HepG2 (cell line): ENCODE data around the gene GALNT15. TPM values are rescaled to one million over a fixed set of nuclear protein-coding genes. Genes with fewer than 3 reads are reported as not detected.

Source experiments
- ATF7-NPFF ChIP-seq: sonication (generic); formaldehyde crosslinking; IDR thresholded peaks from 2 replicates; pipeline ENCODE4 v1.8.1; 2023; ENCODE audit warnings: mild to moderate bottlenecking, low read depth, missing genetic modification reagents, moderate library complexity
- CERS6 ChIP-seq: sonication (generic); formaldehyde crosslinking; IDR thresholded peaks from 2 replicates; pipeline ENCODE4 v1.5.0; 2020; ENCODE audit warnings: missing genetic modification reagents
- E2F2 ChIP-seq: sonication (generic); formaldehyde crosslinking; IDR thresholded peaks from 2 replicates; pipeline ENCODE4 v1.4.0; 2020; ENCODE audit warnings: missing genetic modification reagents, borderline replicate concordance
- MLXIP ChIP-seq: sonication (generic); formaldehyde crosslinking; IDR thresholded peaks from 2 replicates; pipeline ENCODE4 v1.9.0; 2021; ENCODE audit warnings: missing genetic modification reagents, borderline replicate concordance
- PITX1 ChIP-seq: sonication (generic); formaldehyde crosslinking; IDR thresholded peaks from 2 replicates; pipeline ENCODE4 v1.5.1; 2020; ENCODE audit warnings: mild to moderate bottlenecking, missing genetic modification reagents
- TGIF2 ChIP-seq: IDR thresholded peaks from 2 replicates; pipeline ENCODE4 v1.6.1; 2016; ENCODE audit warnings: control low read depth, missing compliant biosample characterization
- U2AF2 ChIP-seq: fragments of 200-400 bp; formaldehyde crosslinking; IDR thresholded peaks from 2 replicates; pipeline ENCODE4 v1.6.1; 2017; ENCODE audit warnings: low read depth, mild to moderate bottlenecking, low read length
- USF2 ChIP-seq, 2 experiments: sonication (generic) in 1 of 2; formaldehyde crosslinking in 1 of 2; IDR thresholded peaks; 2 replicates each; pipeline versions ENCODE4 v1.5.1 to v1.6.1; 2011 to 2020; ENCODE audit warnings: borderline replicate concordance in 1 of 2, low read depth in 1 of 2, low read length in 1 of 2, mild to moderate bottlenecking in 1 of 2, missing genetic modification reagents in 1 of 2, moderate library complexity in 1 of 2
- ZIK1 ChIP-seq: sonication (generic); formaldehyde crosslinking; IDR thresholded peaks from 2 replicates; pipeline ENCODE4 v1.5.0; 2020; ENCODE audit warnings: mild to moderate bottlenecking, low read depth, missing genetic modification reagents, borderline replicate concordance
- ZNF264 ChIP-seq: sonication (generic); formaldehyde crosslinking; IDR thresholded peaks from 2 replicates; pipeline ENCODE4 v1.4.0; 2020; ENCODE audit warnings: missing genetic modification reagents
- ZNF326 ChIP-seq: sonication (generic); formaldehyde crosslinking; IDR thresholded peaks from 2 replicates; pipeline ENCODE4 v1.4.0; 2020; ENCODE audit warnings: missing genetic modification reagents, borderline replicate concordance
- ZNF343 ChIP-seq: sonication (generic); formaldehyde crosslinking; IDR thresholded peaks from 2 replicates; pipeline ENCODE4 v1.4.0; 2020; ENCODE audit warnings: mild to moderate bottlenecking, missing genetic modification reagents
- polyA plus RNA-seq, 8 experiments: library from polyadenylated mRNA; depleted of rRNA in 3 of 8; stranded (reverse) in 7 of 8; unstranded in 1 of 8; fragments of >200 nt; fragmentation: Illumina TruSeq in 4 of 8; extraction: Trizol in 4 of 8; gene quantifications; 2 replicates each; pipeline versions ENCODE4 v1.2.1 to v1.2.3, GENCODE V29; 2011 to 2016; ENCODE audit warnings: low read depth in 4 of 8, missing spikeins in 1 of 8, mixed read lengths in 1 of 8; ENCODE audit not compliant: insufficient read depth in 1 of 8
- total RNA-seq, 5 experiments: library from RNA; depleted of rRNA; stranded (reverse); fragments of >200 nt; fragmentation: Illumina TruSeq; extraction: Trizol; gene quantifications; 2 replicates each; pipeline ENCODE4 v1.2.3, GENCODE V29; 2016; ENCODE audit warnings: low read depth in 1 of 5
- TF ChIP-seq, protein P1 (sequence below): sonication (generic); formaldehyde crosslinking; IDR thresholded peaks from 2 replicates; pipeline ENCODE4 v1.4.0; 2020; ENCODE audit warnings: low read depth, missing genetic modification reagents
- TF ChIP-seq, protein P2 (sequence below): sonication (generic); formaldehyde crosslinking; IDR thresholded peaks from 2 replicates; pipeline ENCODE4 v1.8.1; 2023; ENCODE audit warnings: mild to moderate bottlenecking, moderate library complexity, missing genetic modification reagents

Gene GALNT15
- total and polyA plus RNA-seq, 2 of the 13 experiments (the other 11 are each of a cell fraction or from before 2014, with no cell fraction given): 0.02 to 0.04 TPM

DNA sequence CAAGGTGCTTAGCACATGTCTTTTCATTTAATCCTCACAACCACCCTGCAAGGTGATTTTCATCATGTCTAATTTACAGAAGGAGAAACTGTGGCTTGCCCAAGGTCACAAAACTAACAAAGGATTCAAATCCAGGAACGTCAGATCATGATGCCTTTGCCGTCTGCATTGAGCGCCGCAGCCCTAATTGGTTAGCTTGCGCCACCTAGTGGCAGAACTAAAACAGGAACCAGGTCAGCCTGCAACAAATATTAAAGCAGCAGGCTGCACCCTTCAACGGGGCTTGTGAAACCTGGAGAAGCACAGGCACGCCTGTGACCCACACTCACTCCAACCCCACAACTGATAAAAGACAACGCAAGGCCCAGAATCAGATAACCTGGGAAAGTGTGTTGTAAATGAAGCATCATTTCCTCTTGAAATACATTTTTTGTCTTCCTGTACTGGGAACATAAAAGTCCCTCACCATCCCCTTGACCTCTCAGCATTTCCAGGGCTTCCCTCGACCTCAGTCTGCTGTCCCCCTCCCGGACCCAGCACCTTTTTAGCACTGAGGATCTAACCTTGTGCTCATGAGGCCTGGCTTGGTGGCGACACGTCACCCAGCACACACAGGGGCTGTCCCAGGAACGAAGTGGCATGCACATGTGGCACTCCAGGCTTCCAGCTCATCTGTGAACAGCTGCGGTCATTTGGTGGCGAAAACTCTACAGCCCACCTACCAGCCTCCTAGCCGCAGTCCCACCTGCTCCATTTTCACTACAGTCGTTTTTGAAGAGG is 73.0 kb downstream of the GALNT15 start (continued):
- TF ChIP-seq U2AF2 (no peak), ATF7-NPFF (CRISPR knock-in tag) (no peak; the same call in 1 of the 2 replicates), PITX1 (CRISPR knock-in tag) (no peak), USF2 (IDR thresholded peaks at IDR 0.05; ENCODE audit: low read depth, low read length) (no peak), USF2 (CRISPR knock-in tag; IDR thresholded peaks at IDR 0.05; ENCODE audit: borderline replicate concordance) (no peak), E2F2 (CRISPR knock-in tag) (no peak), ZNF343 (CRISPR knock-in tag) (no peak), ZNF326 (CRISPR knock-in tag) (no peak), CERS6 (no peak), MLXIP (CRISPR knock-in tag) (no peak), ZNF264 (no peak), TGIF2 (0 out of 2 replicates have a peak, but pooled peaks have one; percentile 25), ZIK1 (CRISPR knock-in tag) (no peak)
- TF ChIP-seq, protein P1, sequence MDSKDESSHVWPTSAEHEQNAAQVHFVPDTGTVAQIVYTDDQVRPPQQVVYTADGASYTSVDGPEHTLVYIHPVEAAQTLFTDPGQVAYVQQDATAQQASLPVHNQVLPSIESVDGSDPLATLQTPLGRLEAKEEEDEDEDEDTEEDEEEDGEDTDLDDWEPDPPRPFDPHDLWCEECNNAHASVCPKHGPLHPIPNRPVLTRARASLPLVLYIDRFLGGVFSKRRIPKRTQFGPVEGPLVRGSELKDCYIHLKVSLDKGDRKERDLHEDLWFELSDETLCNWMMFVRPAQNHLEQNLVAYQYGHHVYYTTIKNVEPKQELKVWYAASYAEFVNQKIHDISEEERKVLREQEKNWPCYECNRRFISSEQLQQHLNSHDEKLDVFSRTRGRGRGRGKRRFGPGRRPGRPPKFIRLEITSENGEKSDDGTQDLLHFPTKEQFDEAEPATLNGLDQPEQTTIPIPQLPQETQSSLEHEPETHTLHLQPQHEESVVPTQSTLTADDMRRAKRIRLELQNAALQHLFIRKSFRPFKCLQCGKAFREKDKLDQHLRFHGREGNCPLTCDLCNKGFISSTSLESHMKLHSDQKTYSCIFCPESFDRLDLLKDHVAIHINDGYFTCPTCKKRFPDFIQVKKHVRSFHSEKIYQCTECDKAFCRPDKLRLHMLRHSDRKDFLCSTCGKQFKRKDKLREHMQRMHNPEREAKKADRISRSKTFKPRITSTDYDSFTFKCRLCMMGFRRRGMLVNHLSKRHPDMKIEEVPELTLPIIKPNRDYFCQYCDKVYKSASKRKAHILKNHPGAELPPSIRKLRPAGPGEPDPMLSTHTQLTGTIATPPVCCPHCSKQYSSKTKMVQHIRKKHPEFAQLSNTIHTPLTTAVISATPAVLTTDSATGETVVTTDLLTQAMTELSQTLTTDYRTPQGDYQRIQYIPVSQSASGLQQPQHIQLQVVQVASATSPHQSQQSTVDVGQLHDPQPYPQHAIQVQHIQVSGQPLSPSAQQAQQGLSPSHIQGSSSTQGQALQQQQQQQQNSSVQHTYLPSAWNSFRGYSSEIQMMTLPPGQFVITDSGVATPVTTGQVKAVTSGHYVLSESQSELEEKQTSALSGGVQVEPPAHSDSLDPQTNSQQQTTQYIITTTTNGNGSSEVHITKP (CRISPR knock-in tag): no peak
- TF ChIP-seq, protein P2, sequence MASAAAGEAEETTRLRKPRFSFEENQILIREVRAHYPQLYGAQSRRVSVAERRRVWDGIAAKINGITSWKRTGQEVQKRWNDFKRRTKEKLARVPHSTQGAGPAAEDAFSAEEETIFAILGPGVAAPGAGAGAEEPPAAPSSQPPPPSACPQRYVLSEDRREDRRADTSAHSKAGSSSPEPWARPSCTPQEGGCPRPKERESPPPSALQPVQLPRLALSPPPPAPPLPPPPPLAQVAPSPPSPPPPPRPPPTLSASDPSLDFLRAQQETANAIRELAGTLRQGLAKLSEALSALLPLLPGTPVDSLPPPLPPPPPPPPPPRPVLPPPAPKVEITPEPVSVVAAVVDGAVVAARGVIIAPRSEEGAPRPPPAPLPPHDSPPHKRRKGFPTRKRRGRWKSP (CRISPR knock-in tag): no peak
